RWPE1 (cell line): ENCODE data around the gene TMEM31.

Experiments
- CTCF ChIA-PET: fragments of 350-600 bp; sonication (Branson Sonifier 250); formaldehyde crosslinking; extraction: SDS; loops from one replicate; lab custom pipeline; 2021; lab: Yijun Ruan, JAX
- POLR2A ChIA-PET: fragments of 400-600 bp; formaldehyde crosslinking; extraction: SDS; loops from one replicate; lab custom pipeline; 2020; ENCODE audit warnings: antibody characterized with exemption; ENCODE audit not compliant: low non-redundant PET; lab: Yijun Ruan, JAX
- DNase-seq: peaks from one replicate; pipeline ENCODE4 v3.0.0; 2012; ENCODE audit warnings: low spot score
- H3K27ac ChIP-seq: fragments of 450-650 bp; 2 replicates; pipeline ENCODE4 v1.5.1; 2017
- TF ChIP-seq, protein P1 (sequence below): fragments of 450-650 bp; conservative IDR thresholded peaks from 2 replicates; pipeline ENCODE4 v1.5.1; 2017; ENCODE audit warnings: low read depth, mild to moderate bottlenecking

The TMEM31 gene

DNA sequence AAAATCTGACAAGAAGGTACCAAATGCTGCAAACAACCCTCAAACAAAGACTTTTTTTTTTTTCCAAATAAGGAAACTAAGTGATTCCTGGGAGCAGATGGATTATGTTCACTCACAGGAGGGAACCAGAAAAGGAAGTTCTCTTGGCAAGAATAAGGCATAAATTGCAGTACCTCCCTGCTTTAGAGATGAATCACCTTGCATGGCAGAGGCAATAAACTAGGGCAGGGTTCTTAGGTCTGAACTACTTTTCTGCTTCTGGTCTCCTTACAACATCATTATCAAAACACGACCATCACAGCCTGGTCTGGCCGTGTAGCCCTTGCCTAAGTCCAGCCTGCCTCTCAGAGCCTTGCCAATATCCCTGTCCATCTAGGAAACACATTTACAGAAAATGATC is 6.3 kb downstream of the TMEM31 start:
- peak; percentile 28 for DNase-seq
- POLR2A ChIA-PET: no interaction called here
- H3K27ac ChIP-seq: peak overlapping the region; percentile 76; the same call in 1 of the 2 replicates
- TF ChIP-seq, protein P1, sequence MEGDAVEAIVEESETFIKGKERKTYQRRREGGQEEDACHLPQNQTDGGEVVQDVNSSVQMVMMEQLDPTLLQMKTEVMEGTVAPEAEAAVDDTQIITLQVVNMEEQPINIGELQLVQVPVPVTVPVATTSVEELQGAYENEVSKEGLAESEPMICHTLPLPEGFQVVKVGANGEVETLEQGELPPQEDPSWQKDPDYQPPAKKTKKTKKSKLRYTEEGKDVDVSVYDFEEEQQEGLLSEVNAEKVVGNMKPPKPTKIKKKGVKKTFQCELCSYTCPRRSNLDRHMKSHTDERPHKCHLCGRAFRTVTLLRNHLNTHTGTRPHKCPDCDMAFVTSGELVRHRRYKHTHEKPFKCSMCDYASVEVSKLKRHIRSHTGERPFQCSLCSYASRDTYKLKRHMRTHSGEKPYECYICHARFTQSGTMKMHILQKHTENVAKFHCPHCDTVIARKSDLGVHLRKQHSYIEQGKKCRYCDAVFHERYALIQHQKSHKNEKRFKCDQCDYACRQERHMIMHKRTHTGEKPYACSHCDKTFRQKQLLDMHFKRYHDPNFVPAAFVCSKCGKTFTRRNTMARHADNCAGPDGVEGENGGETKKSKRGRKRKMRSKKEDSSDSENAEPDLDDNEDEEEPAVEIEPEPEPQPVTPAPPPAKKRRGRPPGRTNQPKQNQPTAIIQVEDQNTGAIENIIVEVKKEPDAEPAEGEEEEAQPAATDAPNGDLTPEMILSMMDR: no peak
- CTCF ChIA-PET: no interaction called here

DNA sequence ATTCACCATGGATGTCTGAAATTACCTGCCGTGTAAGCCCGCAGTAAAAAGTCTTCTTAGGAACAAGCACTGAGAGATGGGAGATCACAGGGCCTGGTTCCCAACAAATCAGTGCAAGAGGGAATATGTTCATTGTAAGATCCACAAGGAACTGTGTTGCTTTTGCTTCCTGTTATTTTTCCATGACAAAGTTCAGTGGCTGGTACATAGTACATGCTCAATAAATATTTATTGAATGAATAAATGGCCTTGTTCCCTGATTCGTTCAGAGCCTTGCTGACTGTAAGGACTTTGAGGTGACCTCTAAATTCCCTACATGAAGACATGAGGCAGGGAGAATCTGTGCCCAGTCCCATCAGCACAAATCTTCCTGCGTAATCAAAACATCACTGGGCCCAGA is 7.4 kb downstream of the TMEM31 start:
- TF ChIP-seq, protein P1: no peak
- peak overlapping the region; percentile 74; the same call in 1 of the 2 replicates for H3K27ac ChIP-seq
- DNase-seq: no peak
- ChIA-PET CTCF (no interaction called here), POLR2A (no interaction called here)

DNA sequence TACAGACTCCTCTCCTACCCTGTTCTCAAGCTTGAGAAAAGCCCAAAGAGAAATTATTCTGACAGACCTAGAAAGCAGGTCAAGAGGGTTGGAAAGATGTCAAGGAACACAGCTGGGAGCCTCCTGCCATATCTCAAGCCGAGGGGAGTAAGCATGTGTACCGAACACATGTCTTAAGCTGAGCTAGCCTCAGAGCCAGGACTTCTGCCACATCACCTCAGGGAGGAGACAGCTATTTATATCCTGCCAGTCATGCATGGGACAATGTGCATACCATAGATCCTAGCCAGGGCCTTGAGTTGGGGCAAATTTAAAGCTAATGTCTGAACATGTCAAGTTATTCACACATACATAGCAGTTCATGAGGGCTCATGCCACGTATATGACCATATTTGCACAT is 11.8 kb downstream of the TMEM31 start:
- POLR2A ChIA-PET: no interaction called here
- DNase-seq: no peak
- TF ChIP-seq, protein P1: no peak
- CTCF ChIA-PET: no interaction called here
- H3K27ac ChIP-seq: no peak overlapping the region

DNA sequence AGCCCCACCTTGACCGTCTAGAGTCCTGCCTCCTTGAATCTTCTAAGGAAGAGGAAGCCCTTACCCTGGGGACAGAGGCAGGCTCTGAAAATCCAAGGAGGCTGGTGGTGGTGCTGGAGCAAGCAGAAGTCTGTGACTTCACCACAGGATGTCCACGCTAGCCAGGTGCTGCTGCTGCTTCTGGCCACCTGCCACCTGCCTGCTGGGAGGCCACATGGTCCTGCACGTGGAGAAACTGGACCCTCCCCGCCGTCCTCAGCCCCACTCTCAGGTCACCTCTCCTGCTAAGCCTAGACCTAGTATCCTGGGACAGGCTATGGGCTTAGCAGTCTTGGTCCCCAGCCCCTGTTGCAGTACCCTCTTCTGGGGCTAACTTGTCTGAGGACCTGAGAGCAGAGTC is 15.8 kb downstream of the TMEM31 start:
- CTCF ChIA-PET: no interaction called here
- TF ChIP-seq, protein P1: no peak
- no peak for DNase-seq
- no peak overlapping the region for H3K27ac ChIP-seq
- POLR2A ChIA-PET: no interaction called here

DNA sequence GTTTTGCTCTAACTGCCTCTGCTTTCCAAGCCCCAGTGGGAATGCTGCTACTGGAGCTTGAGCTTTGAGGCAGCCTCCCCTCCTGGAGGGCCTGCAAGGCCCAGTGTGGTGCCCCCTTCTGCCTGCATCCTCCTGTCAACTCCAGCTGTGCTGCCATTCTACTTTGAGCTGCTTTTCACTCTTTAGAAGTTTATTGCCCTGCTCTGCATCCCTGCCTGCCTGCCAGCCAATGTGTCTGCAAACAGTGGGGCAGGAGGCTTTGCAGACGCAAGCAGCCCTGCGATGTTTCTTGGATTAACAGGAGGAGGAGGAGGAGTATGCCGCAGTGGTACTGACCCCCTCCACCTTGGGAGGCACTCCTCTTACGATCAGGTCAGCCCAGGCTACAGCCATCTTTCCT is 16.4 kb downstream of the TMEM31 start:
- TF ChIP-seq, protein P1: no peak
- ChIA-PET CTCF (no interaction called here), POLR2A (no interaction called here)
- no peak overlapping the region for H3K27ac ChIP-seq
- no peak for DNase-seq

DNA sequence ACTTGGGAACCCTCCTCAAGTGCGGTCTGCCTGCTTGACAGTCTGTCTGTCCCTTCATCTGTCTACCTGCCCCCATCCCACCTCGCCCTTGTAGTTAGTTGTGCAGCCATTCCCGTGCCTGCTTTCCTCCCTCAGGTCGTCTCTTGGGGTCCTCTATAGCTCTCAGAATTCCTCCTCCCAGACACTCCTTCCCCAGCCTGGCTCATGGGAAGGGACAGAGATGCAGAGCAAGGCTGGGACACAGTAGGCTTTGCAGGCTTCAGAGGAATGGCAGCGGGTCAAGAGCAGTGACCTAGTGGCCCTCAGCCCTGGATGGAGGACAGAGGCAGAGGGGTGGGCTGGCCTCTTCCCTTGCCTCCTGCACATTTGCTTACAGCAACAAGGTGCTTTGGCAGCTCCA is 18.3 kb downstream of the TMEM31 start:
- ChIA-PET POLR2A (no interaction called here), CTCF (no interaction called here)
- H3K27ac ChIP-seq: no peak overlapping the region; the same call in 1 of the 2 replicates
- TF ChIP-seq, protein P1: no peak
- DNase-seq: no peak

DNA sequence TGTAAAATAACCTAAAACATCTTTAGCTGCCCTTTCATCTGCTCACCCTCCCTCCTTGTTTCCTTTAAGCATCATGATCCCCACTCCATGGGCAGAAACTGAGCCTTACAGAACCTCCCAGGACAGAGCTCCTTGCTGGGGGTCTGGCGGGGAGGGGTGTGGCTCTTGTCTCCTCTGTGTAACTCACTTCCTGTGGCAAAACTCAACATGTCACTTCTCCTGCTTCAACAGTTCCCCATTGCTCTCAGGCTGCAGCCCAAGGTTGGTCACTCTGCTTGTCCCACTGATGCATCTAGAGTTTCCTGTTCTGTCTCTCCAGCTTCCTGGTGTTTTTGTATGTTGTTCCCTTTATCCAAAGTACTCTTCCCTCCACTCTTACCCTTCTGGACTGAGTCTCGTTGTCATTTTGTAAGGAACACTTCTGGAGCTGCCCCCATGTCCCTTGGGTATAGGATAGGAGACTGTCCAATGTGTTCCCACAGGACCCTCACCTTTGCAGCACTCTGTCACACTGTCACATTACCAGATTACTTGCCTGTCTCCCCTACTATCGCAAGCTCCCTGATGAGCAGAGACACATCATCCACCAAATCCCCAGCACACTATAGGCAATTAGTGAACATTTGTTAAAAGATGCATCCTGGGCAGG is 19.6 kb downstream of the TMEM31 start:
- TF ChIP-seq, protein P1: no peak
- ChIA-PET POLR2A (no interaction called here), CTCF (no interaction called here)
- H3K27ac ChIP-seq: peak overlapping the region; percentile 84
- DNase-seq: no peak
